Gastrocnemius medialis (tissue), 4 donors: ENCODE data around the gene SND1.

ENCODE experiments used
- POLR2A ChIP-seq, 2 donors: fragments of 450-650 bp; IDR thresholded peaks; one replicate each; pipeline ENCODE4 v1.6.1; 2017; ENCODE audit warnings: antibody characterized with exemption in 2 of 2, mild to moderate bottlenecking in 2 of 2, moderate library complexity in 2 of 2
- TF ChIP-seq, protein P1 (sequence below), 5 experiments: fragments of 450-650 bp in 3 of 5; fragments of 200-600 bp in 2 of 5; sonication (generic) in 2 of 5; IDR thresholded peaks in 4 of 5; conservative IDR thresholded peaks in 1 of 5; 1 replicate in 4 of 5; 2 replicates in 1 of 5; pipeline ENCODE4 v1.5.1; 2016 to 2019; ENCODE audit warnings: antibody characterized with exemption in 5 of 5, mild to moderate bottlenecking in 3 of 5, moderate library complexity in 3 of 5

GRCh38 chr7:127706766-127707165, 54.8 kb downstream of the SND1 start:
- TF ChIP-seq, protein P1, sequence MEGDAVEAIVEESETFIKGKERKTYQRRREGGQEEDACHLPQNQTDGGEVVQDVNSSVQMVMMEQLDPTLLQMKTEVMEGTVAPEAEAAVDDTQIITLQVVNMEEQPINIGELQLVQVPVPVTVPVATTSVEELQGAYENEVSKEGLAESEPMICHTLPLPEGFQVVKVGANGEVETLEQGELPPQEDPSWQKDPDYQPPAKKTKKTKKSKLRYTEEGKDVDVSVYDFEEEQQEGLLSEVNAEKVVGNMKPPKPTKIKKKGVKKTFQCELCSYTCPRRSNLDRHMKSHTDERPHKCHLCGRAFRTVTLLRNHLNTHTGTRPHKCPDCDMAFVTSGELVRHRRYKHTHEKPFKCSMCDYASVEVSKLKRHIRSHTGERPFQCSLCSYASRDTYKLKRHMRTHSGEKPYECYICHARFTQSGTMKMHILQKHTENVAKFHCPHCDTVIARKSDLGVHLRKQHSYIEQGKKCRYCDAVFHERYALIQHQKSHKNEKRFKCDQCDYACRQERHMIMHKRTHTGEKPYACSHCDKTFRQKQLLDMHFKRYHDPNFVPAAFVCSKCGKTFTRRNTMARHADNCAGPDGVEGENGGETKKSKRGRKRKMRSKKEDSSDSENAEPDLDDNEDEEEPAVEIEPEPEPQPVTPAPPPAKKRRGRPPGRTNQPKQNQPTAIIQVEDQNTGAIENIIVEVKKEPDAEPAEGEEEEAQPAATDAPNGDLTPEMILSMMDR (IDR thresholded peaks at IDR 0.05 in 4 of 5, conservative IDR thresholded peaks at IDR 0.05 in 1 of 5): no peak
- TF ChIP-seq POLR2A (IDR thresholded peaks at IDR 0.05): no peak
